PC-9 (cell line): ENCODE data around the gene PRRT1B. TPM values are rescaled to one million over a fixed set of nuclear protein-coding genes. Genes with fewer than 3 reads are reported as not detected.

Experiments used
- BruUV-seq: library from RNA; stranded (reverse); fragments of 400-500 nt; replicated peaks from 2 replicates; lab custom pipeline; 2021; lab: Mats Ljungman, UMichigan
- CTCF ChIA-PET: fragments of 300-600 bp; sonication (Branson Sonifier 250); formaldehyde crosslinking; loops from one replicate; lab custom pipeline; 2022; ENCODE audit warnings: antibody characterized with exemption; lab: Charles Lee
- POLR2A ChIA-PET: fragments of 300-600 bp; sonication (Branson Sonifier 250); formaldehyde crosslinking; loops from one replicate; lab custom pipeline; 2022; ENCODE audit warnings: antibody characterized with exemption; ENCODE audit not compliant: unreplicated experiment; lab: Charles Lee
- DNase-seq, 2 experiments: peaks; one replicate each; pipeline versions ENCODE4 v3.0.0 to v3.0.0-alpha.2; 2015 to 2022; ENCODE audit warnings: mixed read lengths in 1 of 2
- H2AFZ ChIP-seq: fragments of 200-600 bp; sonication (generic); 2 replicates; pipeline ENCODE4 v1.8.1; 2017; ENCODE audit warnings: antibody characterized with exemption
- H3F3A ChIP-seq: fragments of 200-600 bp; sonication (generic); 2 replicates; pipeline ENCODE4 v1.8.1; 2017; ENCODE audit warnings: antibody characterized with exemption, mild to moderate bottlenecking, low read depth; ENCODE audit not compliant: insufficient read depth
- H3K27ac ChIP-seq: fragments of 200-600 bp; sonication (generic); 2 replicates; pipeline ENCODE4 v1.6.1; 2016; ENCODE audit warnings: mixed run types
- H3K27me3 ChIP-seq: fragments of 200-600 bp; sonication (generic); 2 replicates; pipeline ENCODE4 v1.6.1; 2016; ENCODE audit warnings: low read depth, mixed run types; ENCODE audit not compliant: insufficient read depth
- H3K36me3 ChIP-seq: fragments of 200-600 bp; sonication (generic); 2 replicates; pipeline ENCODE4 v1.6.1; 2016; ENCODE audit warnings: low read depth, mixed run types
- H3K4me1 ChIP-seq: fragments of 200-600 bp; sonication (generic); replicated peaks from 2 replicates; pipeline ENCODE4 v1.6.1; 2016; ENCODE audit warnings: mixed run types; ENCODE audit not compliant: insufficient read depth
- H3K4me2 ChIP-seq: fragments of 200-600 bp; sonication (generic); 2 replicates; pipeline ENCODE4 v1.6.1; 2017; ENCODE audit warnings: mixed run types
- H3K4me3 ChIP-seq: fragments of 200-600 bp; sonication (generic); 2 replicates; pipeline ENCODE4 v1.6.1; 2016; ENCODE audit warnings: mixed run types
- H3K79me2 ChIP-seq: fragments of 200-600 bp; sonication (generic); 2 replicates; pipeline ENCODE4 v1.6.1; 2017; ENCODE audit warnings: low read depth, mixed run types
- H3K9me2 ChIP-seq: fragments of 200-600 bp; sonication (generic); 2 replicates; pipeline ENCODE4 v1.8.1; 2017; ENCODE audit warnings: mild to moderate bottlenecking; ENCODE audit not compliant: insufficient read depth
- H3K9me3 ChIP-seq: fragments of 200-600 bp; sonication (generic); 2 replicates; pipeline ENCODE4 v1.8.1; 2016; ENCODE audit warnings: low read depth; ENCODE audit not compliant: insufficient read depth
- H4K20me1 ChIP-seq: fragments of 200-600 bp; sonication (generic); 2 replicates; pipeline ENCODE4 v1.8.1; 2017; ENCODE audit not compliant: insufficient read depth
- EZH2 ChIP-seq: fragments of 200-600 bp; sonication (generic); IDR thresholded peaks from 2 replicates; pipeline ENCODE4 v1.8.0; 2017; ENCODE audit warnings: antibody characterized with exemption, low read depth
- intact Hi-C: fragments of 100-400 bp; cut with micrococcal nuclease; formaldehyde crosslinking; loops from one replicate; pipeline ENCODE4 v1.10.0; 2022; ENCODE audit not compliant: unreplicated experiment
- total RNA-seq: library from RNA; stranded (reverse); gene quantifications from 2 replicates; pipeline ENCODE4 v1.2.3, GENCODE V29; 2021
- TF ChIP-seq, protein P1 (sequence below): fragments of 200-600 bp; sonication (generic); conservative IDR thresholded peaks from 2 replicates; pipeline ENCODE4 v1.6.1; 2017; ENCODE audit warnings: mixed run types, antibody characterized with exemption, mild to moderate bottlenecking, moderate library complexity

Gene PRRT1B
- total RNA-seq, 1 experiment from 2014 or later: not detected

DNA sequence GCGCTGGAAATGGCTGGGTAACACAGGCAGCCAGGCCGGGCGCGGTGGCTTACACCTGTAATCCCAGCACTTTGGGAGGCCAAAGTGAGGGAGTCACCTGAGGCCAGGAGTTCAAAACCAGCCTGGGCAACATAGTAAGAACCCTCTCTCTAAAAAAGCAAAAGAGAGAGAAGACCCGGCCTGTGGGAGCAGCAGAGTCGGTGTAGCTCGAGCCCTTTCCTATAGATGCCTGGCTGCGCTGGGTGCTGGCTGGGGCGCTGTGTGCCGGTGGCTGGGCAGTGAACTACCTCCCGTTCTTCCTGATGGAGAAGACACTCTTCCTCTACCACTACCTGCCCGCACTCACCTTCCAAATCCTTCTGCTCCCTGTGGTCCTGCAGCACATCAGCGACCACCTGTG lies 23.5 kb upstream of the PRRT1B start:
- Histone ChIP-seq H3F3A (no peaks in the 10 kb centered on the region; the same call in 1 of the 2 replicates), H3K4me1 (no peaks in the 10 kb centered on the region), H3K27ac (no peak overlapping the region), H4K20me1 (peaks cover 14% of the 10 kb centered on the region), H3K36me3 (peaks cover 7% of the 10 kb centered on the region; the same call in 1 of the 2 replicates), H3K27me3 (no peaks in the 10 kb centered on the region), H3K4me3 (no peak overlapping the region), H3K79me2 (no peaks in the 10 kb centered on the region), H2AFZ (no peak overlapping the region), H3K9me2 (no peaks in the 10 kb centered on the region), H3K4me2 (no peak overlapping the region), H3K9me3 (no peaks in the 10 kb centered on the region)
- intact Hi-C loops: no loop called here
- TF ChIP-seq, protein P1, sequence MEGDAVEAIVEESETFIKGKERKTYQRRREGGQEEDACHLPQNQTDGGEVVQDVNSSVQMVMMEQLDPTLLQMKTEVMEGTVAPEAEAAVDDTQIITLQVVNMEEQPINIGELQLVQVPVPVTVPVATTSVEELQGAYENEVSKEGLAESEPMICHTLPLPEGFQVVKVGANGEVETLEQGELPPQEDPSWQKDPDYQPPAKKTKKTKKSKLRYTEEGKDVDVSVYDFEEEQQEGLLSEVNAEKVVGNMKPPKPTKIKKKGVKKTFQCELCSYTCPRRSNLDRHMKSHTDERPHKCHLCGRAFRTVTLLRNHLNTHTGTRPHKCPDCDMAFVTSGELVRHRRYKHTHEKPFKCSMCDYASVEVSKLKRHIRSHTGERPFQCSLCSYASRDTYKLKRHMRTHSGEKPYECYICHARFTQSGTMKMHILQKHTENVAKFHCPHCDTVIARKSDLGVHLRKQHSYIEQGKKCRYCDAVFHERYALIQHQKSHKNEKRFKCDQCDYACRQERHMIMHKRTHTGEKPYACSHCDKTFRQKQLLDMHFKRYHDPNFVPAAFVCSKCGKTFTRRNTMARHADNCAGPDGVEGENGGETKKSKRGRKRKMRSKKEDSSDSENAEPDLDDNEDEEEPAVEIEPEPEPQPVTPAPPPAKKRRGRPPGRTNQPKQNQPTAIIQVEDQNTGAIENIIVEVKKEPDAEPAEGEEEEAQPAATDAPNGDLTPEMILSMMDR: no peak
- no peak for TF ChIP-seq EZH2
- DNase-seq: no peak
- ChIA-PET CTCF (no interaction called here), POLR2A (no interaction called here)
- BruUV-seq: no TSS peak

DNA sequence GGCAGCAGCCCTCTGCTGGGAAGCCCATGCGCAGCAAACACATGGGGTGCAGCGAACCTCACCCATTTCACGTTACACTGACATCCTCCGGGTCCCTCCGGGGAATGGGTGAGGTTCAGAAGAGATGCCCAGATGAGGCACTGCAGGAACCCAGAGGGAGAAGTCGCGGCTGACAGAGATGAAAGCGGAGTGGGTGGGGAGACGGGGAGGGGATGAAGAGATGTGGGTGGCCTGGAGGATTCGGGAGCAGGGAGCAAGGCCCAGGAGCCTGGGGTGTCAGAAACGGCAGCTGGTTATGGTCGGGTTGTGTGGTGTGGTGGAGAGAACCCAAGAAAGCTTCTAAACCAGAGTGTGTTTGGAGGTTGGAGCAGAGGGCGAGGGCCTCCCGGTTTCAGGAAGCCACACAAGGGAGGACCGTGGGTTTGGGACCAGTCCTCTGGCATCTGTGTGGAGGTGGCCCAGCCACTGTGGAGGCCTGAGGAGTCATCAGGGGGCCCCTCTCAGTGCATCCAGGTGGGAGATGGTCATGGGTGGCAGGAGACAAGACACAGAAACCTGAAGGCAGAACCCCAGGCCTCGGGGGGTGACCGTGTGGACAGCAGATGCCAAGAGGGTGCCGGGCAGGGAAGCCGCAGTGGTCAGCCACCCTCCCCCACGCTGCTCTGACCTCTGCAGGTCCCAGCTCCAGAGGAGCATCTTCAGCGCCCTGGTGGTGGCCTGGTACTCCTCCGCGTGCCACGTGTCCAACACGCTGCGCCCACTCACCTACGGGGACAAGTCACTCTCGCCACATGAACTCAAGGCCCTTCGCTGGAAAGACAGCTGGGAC lies 22.9 kb upstream of the PRRT1B start:
- H4K20me1 ChIP-seq: peaks cover 14% of the 10 kb centered on the region
- DNase-seq: no peak
- intact Hi-C loops: no loop called here
- no peaks in the 10 kb centered on the region for H3K4me1 ChIP-seq
- TF ChIP-seq, protein P1: no peak
- no peak for TF ChIP-seq EZH2
- no peaks in the 10 kb centered on the region for H3K79me2 ChIP-seq
- H2AFZ ChIP-seq: no peak overlapping the region
- peaks cover 2% of the 10 kb centered on the region for H3F3A ChIP-seq
- ChIA-PET CTCF (no interaction called here), POLR2A (no interaction called here)
- H3K36me3 ChIP-seq: peaks cover 7% of the 10 kb centered on the region; the same call in 1 of the 2 replicates
- H3K4me2 ChIP-seq: no peak overlapping the region
- no peaks in the 10 kb centered on the region for H3K9me3 ChIP-seq
- no TSS peak for BruUV-seq
- no peaks in the 10 kb centered on the region for H3K27me3 ChIP-seq
- H3K4me3 ChIP-seq: no peak overlapping the region
- no peaks in the 10 kb centered on the region for H3K9me2 ChIP-seq
- no peak overlapping the region for H3K27ac ChIP-seq

DNA sequence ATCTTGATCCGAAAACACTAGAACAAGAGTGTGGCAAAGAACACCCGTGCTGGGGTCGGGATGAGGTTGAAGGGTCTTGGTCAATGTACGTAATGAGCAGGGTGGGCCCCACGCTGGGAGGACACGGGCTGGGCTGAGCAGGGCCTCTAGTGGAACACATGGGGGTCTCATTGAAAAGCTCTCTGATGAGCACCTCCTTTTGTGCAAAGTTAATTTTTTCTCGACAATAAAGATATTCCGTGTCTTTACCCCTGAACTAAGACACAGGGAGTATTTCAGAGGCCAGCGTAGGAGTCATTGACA lies 22.3 kb upstream of the PRRT1B start:
- Histone ChIP-seq H2AFZ (no peak overlapping the region), H4K20me1 (peaks cover 14% of the 10 kb centered on the region), H3K9me3 (no peaks in the 10 kb centered on the region), H3K9me2 (no peaks in the 10 kb centered on the region), H3K36me3 (peaks cover 7% of the 10 kb centered on the region; the same call in 1 of the 2 replicates), H3K27ac (no peak overlapping the region), H3K4me1 (no peaks in the 10 kb centered on the region), H3K79me2 (no peaks in the 10 kb centered on the region), H3F3A (peaks cover 3% of the 10 kb centered on the region), H3K4me3 (no peak overlapping the region), H3K27me3 (no peaks in the 10 kb centered on the region), H3K4me2 (no peak overlapping the region)
- TF ChIP-seq EZH2: no peak
- TF ChIP-seq, protein P1: no peak
- CTCF ChIA-PET: no interaction called here
- POLR2A ChIA-PET: no interaction called here
- intact Hi-C loops: no loop called here
- no peak for DNase-seq
- no TSS peak for BruUV-seq
